GM19328 (cell line): ENCODE data around the gene HYAL3.

Experiments used
- ATAC-seq: cut with Tn5 transposase; IDR thresholded peaks from one replicate; pipeline ENCODE4 v1.9.1; 2021; ENCODE audit warnings: mild to moderate bottlenecking, moderate library complexity; ENCODE audit not compliant: unreplicated experiment

Gene HYAL3

GRCh38 chr3:50330330-50330729, 31.1 kb upstream of the HYAL3 start:
- ATAC-seq: no peak

- peak; percentile 89 for ATAC-seq
Observed at GRCh38 chr3:50327943-50328691, 28.9 kb upstream of the HYAL3 start, which contains the start of gene TUSC2. Gene TUSC2 (minus strand): TSS chr3:50328223. CDS start chr3:50328099, 124 bp downstream.

- no peak for ATAC-seq
Observed at GRCh38 chr3:50327129-50327528, 27.9 kb upstream of the HYAL3 start.

- ATAC-seq: no peak
Observed at GRCh38 chr3:50326182-50326541, 27.0 kb upstream of the HYAL3 start.

- ATAC-seq: no peak
Observed at GRCh38 chr3:50325497-50326181, 26.4 kb upstream of the HYAL3 start.

- no peak for ATAC-seq
Observed at GRCh38 chr3:50325113-50325480, 25.9 kb upstream of the HYAL3 start.

GRCh38 chr3:50324351-50325112, 25.3 kb upstream of the HYAL3 start:
- ATAC-seq: no peak

GRCh38 chr3:50323614-50324199, 24.5 kb upstream of the HYAL3 start:
- no peak for ATAC-seq

GRCh38 chr3:50323092-50323600, 23.9 kb upstream of the HYAL3 start:
- no peak for ATAC-seq

- no peak for ATAC-seq
Observed at GRCh38 chr3:50322386-50323091, 23.3 kb upstream of the HYAL3 start, which contains the start of gene HYAL2. Gene HYAL2 (minus strand): TSS chr3:50322745. CDS start chr3:50320489, 2,256 bp downstream.

GRCh38 chr3:50322115-50322385, 22.8 kb upstream of the HYAL3 start:
- no peak for ATAC-seq

GRCh38 chr3:50321336-50322114, 22.3 kb upstream of the HYAL3 start:
- peak; percentile 76 for ATAC-seq

GRCh38 chr3:50320853-50321335, 21.7 kb upstream of the HYAL3 start:
- peak; percentile 54 for ATAC-seq

- ATAC-seq: no peak
Observed at GRCh38 chr3:50319894-50320625, 20.9 kb upstream of the HYAL3 start.

GRCh38 chr3:50319181-50319893, 20.1 kb upstream of the HYAL3 start:
- ATAC-seq: no peak

GRCh38 chr3:50318615-50319014, 19.4 kb upstream of the HYAL3 start:
- no peak for ATAC-seq

GRCh38 chr3:50318163-50318562, 19.0 kb upstream of the HYAL3 start:
- no peak for ATAC-seq

GRCh38 chr3:50317300-50317699, 18.1 kb upstream of the HYAL3 start:
- no peak for ATAC-seq
